Measurements from ENCODE around the gene CACTIN. TPM values are rescaled to one million over a fixed set of nuclear protein-coding genes. Genes with fewer than 3 reads are reported as not detected.

CACTIN gene
- total and polyA plus RNA-seq, 10 donors: 10.8 to 27.1 (median 21.8) TPM

DNA sequence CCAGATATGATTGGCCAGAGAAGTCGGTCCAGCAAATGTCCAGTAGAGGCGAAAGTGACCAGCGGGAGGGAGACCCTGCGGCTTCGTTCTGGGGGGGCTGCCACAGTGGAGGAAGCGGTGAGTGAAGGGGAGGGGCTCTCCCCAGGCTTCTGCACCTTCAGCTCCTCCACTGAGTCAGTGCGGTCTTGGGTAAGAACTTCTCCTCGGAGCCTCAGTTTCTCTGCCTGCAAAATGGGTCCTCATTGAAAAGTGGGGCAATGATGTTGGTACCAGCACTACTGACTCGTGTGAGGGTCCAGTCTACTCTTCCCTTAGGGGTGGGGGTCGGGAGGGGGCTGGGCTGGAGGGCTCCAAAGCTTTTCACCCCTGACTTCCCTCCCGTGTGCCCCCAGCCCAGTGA is 37.2 kb downstream of the CACTIN start:
- Histone ChIP-seq H3K4me1 (peaks cover 0 to 22% (median 13%) of the 10 kb centered on the region in 6 donors), H3K36me3 (peaks cover 0 to 6% (median 0%) of the 10 kb centered on the region in 6 donors), H3K9me3 (no peaks in the 10 kb centered on the region), H3K27ac (no peak overlapping the region), H3K4me3 (no peak overlapping the region), H3K27me3 (replicated peaks in 1 of 7) (peaks cover 0 to 24% (median 8%) of the 10 kb centered on the region in 7 donors)
- WGBS, 5 donors: 80 to 92% (median 92%) methylated on average over 10 to 11 of the region's 11 CpGs
- TF ChIP-seq POLR2A (IDR thresholded peaks at IDR 0.05) (no peak), POLR2AphosphoS5 (IDR thresholded peaks at IDR 0.05) (no peak)
- TF ChIP-seq, protein P1, sequence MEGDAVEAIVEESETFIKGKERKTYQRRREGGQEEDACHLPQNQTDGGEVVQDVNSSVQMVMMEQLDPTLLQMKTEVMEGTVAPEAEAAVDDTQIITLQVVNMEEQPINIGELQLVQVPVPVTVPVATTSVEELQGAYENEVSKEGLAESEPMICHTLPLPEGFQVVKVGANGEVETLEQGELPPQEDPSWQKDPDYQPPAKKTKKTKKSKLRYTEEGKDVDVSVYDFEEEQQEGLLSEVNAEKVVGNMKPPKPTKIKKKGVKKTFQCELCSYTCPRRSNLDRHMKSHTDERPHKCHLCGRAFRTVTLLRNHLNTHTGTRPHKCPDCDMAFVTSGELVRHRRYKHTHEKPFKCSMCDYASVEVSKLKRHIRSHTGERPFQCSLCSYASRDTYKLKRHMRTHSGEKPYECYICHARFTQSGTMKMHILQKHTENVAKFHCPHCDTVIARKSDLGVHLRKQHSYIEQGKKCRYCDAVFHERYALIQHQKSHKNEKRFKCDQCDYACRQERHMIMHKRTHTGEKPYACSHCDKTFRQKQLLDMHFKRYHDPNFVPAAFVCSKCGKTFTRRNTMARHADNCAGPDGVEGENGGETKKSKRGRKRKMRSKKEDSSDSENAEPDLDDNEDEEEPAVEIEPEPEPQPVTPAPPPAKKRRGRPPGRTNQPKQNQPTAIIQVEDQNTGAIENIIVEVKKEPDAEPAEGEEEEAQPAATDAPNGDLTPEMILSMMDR (IDR thresholded peaks at IDR 0.05 in 8 of 11, conservative IDR thresholded peaks at IDR 0.05 in 3 of 11): no peak
- intact Hi-C loops (cut with DNase I; ENCODE audit: low total_unique reads): no loop called here
- no peak for DNase-seq

DNA sequence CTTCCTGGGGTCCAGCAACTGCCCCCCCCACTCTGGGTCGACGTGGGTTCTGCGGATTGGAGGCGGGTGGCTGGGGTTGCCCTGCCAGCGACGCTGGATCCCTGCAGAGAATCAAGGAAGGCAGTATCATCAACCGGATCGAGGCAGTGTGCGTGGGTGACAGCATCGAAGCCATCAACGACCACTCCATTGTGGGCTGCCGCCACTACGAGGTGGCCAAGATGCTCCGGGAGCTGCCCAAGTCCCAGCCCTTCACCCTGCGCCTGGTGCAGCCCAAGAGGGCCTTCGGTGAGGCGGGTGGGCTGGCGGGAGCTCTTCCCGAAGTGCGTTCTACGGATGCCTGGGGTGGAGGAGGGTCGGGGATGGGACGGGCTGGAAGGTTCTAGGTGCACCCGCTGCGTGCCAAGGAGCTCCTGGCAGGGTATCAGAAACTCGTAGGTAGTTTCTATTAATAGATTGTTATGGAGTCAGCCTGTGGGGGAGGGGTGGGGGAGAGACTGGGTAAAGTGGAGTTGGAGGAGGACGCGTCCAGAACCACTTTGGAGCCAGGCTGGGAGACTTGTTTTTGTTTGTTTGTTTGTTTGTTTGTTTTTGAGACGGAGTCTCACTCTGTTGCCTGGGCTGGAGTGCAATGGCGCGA is 39.8 kb downstream of the CACTIN start:
- Histone ChIP-seq H3K9me3 (no peaks in the 10 kb centered on the region), H3K4me3 (no peak overlapping the region), H3K27me3 (replicated peaks in 1 of 7) (peaks cover 0 to 26% (median 8%) of the 10 kb centered on the region in 7 donors), H3K36me3 (peaks cover 0 to 6% (median 0%) of the 10 kb centered on the region in 6 donors), H3K27ac (no peak overlapping the region), H3K4me1 (peaks cover 0 to 22% (median 13%) of the 10 kb centered on the region in 6 donors)
- intact Hi-C loops (cut with DNase I; ENCODE audit: low total_unique reads): no loop called here
- TF ChIP-seq, protein P1 (IDR thresholded peaks at IDR 0.05 in 8 of 11, conservative IDR thresholded peaks at IDR 0.05 in 3 of 11): no peak
- no peak for TF ChIP-seq POLR2AphosphoS5 (IDR thresholded peaks at IDR 0.05)
- no peak for TF ChIP-seq POLR2A (IDR thresholded peaks at IDR 0.05)
- 77 to 86% (median 81%) methylated on average over 21 to 31 of the region's 31 CpGs for WGBS, 5 donors
- no peak for DNase-seq

DNA sequence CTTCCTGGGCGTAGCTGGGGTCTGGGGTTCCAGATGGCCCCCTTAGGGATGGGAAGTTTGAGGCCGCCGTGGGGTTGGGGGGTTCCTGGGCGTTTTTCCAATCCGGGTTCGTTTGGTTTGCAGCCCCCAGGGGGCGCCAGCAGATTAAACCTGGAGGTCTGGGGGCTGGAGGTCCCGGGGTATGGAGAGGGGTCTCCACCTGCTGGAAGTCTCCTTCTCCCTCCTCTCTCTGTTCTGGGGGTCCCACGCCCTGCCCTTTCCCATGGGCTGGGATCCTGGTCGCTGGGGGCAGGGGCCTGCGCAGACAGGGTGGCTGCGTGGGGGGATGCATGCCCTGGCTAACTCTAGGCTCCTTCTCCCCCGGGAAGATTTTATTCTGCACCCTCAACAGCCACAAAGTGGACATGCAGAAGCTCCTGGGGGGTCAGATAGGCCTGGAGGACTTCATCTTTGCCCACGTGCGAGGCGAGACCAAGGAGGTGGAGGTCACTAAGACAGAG is 40.4 kb downstream of the CACTIN start:
- intact Hi-C loops (cut with DNase I; ENCODE audit: low total_unique reads): no loop called here
- no peak for DNase-seq
- H3K4me1 ChIP-seq: peaks cover 0 to 22% (median 13%) of the 10 kb centered on the region in 6 donors
- no peaks in the 10 kb centered on the region for H3K9me3 ChIP-seq
- H3K27ac ChIP-seq: peak overlapping the region in 3 of 8 donors; percentile 8 to 37 (median 15)
- TF ChIP-seq POLR2A (IDR thresholded peaks at IDR 0.05): no peak
- TF ChIP-seq, protein P1 (IDR thresholded peaks at IDR 0.05 in 8 of 11, conservative IDR thresholded peaks at IDR 0.05 in 3 of 11): peak; percentile 29 to 78 (median 71)
- TF ChIP-seq POLR2AphosphoS5 (IDR thresholded peaks at IDR 0.05): peak in 1 of 3 donors; percentile 14
- peak overlapping the region; percentile 22 to 71 (median 38) for H3K4me3 ChIP-seq
- peaks cover 0 to 6% (median 0%) of the 10 kb centered on the region in 6 donors for H3K36me3 ChIP-seq
- H3K27me3 ChIP-seq (replicated peaks in 1 of 7): peaks cover 0 to 26% (median 8%) of the 10 kb centered on the region in 7 donors
- 4 to 32% (median 27%) methylated on average over 6 to 16 of the region's 16 CpGs for WGBS, 5 donors
